ENCODE measurements around the gene DAGLA.
"Not testable (repeated sequence)": the region's sequence is repeated elsewhere in the genome, so short reads cannot be mapped to it uniquely, and the experiment has no call there.

- TF ChIP-seq CTCF (IDR thresholded peaks at IDR 0.05; ENCODE audit: poor library complexity); EZH2 (IDR thresholded peaks at IDR 0.05; ENCODE audit: borderline replicate concordance); EZH2phosphoT487 (IDR thresholded peaks at IDR 0.05; ENCODE audit: low read depth, severe bottlenecking, unreplicated experiment): not testable (repeated sequence)
Observed at GRCh38 chr11:61673946-61674467, 6.2 kb upstream of the DAGLA start.

Measured in hepatocyte (in vitro differentiated cells).